Activated T-cell treated with anti-CD3 and anti-CD28 coated beads, Interleukin-2, amount 50 U/mL, for 4 hours (primary cell): ENCODE measurements around the gene PACSIN1. TPM values are rescaled to one million over a fixed set of nuclear protein-coding genes. Genes with fewer than 3 reads are reported as not detected.
"Not testable (repeated sequence)": the region's sequence is repeated elsewhere in the genome, so short reads cannot be mapped to it uniquely, and the experiment has no call there.

Experiments used
- ATAC-seq, 2 donors: fragments of 200-7000 bp; cut with Tn5 transposase; one replicate each; pipeline ENCODE4 v1.10.0; 2021
- DNase-seq: peaks from one replicate; pipeline ENCODE4 v3.0.0-alpha.2; 2020
- H3K27me3 Mint-ChIP-seq: one replicate; pipeline ENCODE4 v1.8.0; 2021; ENCODE audit warnings: low read depth, mixed read lengths
- H3K36me3 Mint-ChIP-seq: one replicate; pipeline ENCODE4 v1.8.0; 2022; ENCODE audit warnings: mixed read lengths; ENCODE audit not compliant: insufficient read depth
- H3K4me1 Mint-ChIP-seq: one replicate; pipeline ENCODE4 v1.8.0; 2021; ENCODE audit warnings: low read depth, mixed read lengths
- H3K4me3 Mint-ChIP-seq: one replicate; pipeline ENCODE4 v1.8.0; 2021; ENCODE audit warnings: mild to moderate bottlenecking, moderate library complexity, mixed read lengths
- H3K9me3 Mint-ChIP-seq: one replicate; pipeline ENCODE4 v1.8.0; 2021; ENCODE audit warnings: mixed read lengths
- total RNA-seq, 3 donors: library from RNA; stranded (reverse); gene quantifications; one replicate each; pipeline ENCODE4 v1.2.1, GENCODE V29; 2021

Gene PACSIN1
- total RNA-seq, 3 donors from 2014 or later, result 0.05 TPM; not detected in 2

DNA sequence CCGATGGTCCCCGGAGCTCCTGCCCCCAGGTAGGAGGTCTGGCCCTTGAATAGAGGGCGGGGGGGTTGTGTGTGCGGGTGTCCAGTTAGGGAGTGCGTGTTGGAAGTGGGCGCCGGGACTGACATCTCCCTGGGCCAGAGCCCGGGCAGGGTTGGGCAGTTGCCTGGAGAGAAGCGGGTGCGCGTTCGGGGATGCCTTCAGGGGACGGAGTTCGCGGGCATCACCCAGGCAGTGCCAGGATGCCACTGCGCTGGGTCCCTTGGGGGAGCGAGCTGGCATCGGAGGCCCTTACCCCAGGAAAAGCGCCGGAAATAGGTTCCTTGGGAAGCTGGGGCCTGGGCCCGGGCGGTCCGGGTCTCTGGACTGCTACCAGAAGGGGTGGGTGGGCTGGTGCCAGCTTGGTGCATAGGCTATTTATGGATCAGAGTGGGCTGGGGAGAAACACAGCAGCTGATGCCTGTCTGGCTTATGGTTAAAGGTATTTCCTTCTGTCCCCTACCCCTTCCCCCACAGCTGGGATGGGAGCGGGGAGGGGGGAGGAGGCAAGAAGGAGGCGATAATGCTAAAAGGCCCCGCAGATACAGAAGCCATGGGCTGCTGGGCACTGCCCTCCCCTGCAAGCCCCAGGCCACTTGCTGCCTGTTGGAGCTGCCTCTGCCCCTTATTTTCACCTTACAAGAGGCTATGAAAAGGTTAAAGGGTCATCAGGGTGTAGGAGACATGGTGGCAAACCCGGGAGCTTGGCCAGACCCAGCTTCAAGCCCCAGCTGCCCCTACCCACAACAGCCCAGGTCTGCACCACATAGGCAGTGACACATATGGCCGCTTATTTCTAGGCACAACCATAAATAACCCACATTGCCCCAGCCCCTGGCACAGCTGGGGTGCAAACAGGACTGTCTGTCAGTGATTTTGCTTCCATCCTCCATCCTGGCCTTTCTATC is 638 bp downstream of the PACSIN1 start:
- ATAC-seq (no peak), DNase-seq (no peak)
- H3K4me3 Mint-ChIP-seq, result peak overlapping the region; percentile 31
- peaks cover 29% of the 10 kb centered on the region for H3K27me3 Mint-ChIP-seq
- H3K4me1 Mint-ChIP-seq, result peaks cover 8% of the 10 kb centered on the region
- no peaks in the 10 kb centered on the region for H3K9me3 Mint-ChIP-seq
- no peaks in the 10 kb centered on the region for H3K36me3 Mint-ChIP-seq

DNA sequence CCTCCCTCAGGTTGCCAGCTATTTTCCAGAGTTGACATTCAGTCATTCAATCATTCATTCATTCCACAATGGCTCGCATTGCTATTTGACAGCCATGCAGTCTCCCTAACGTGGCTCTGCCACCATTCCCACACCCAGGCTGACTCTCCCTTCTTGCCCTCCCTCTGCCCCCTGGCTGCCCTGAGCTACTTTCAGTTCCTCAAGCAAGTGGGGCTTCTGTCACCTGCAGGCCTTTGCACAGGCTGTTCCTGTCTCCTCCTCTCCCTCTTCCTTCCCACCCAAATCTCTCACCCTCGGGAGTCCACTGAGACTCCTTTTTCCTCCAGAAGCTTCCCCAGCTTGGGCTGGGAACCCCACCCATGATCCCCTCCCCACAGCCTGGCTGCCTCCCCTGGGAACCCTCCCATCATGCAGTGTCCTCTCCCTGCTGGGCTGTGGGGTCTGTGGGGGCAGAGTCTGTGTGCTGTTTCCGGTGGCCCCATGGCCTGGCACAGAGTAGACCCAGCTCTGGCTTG is 2.6 kb downstream of the PACSIN1 start:
- Mint-ChIP-seq H3K27me3 (peaks cover 29% of the 10 kb centered on the region), H3K9me3 (no peaks in the 10 kb centered on the region), H3K4me3 (no peak overlapping the region), H3K36me3 (no peaks in the 10 kb centered on the region), H3K4me1 (peaks cover 8% of the 10 kb centered on the region)
- DNase-seq (no peak), ATAC-seq (no peak)

DNA sequence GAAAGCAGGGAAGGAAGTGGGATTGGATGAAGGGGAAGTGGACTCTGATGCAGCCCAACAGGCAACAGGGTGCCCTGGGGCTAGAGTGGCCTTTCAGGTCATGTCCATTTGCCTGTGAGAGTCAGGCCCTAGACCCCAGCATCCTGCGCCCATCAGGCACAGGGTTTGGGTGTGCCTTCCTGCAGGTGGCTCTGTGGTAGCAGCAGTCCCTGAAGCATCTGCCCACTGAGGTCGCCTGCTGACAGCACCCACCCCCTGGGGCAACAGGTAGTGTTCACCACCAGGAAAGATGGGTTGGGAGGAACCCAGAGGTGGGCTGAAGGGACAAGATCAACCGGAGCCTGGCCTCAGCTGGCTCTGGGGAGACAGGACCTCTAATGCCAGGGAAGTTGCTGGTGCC is 3.6 kb downstream of the PACSIN1 start:
- DNase-seq, result no peak
- Mint-ChIP-seq H3K4me3 (no peak overlapping the region), H3K27me3 (peaks cover 24% of the 10 kb centered on the region), H3K36me3 (no peaks in the 10 kb centered on the region), H3K9me3 (peaks cover 4% of the 10 kb centered on the region), H3K4me1 (peaks cover 8% of the 10 kb centered on the region)
- ATAC-seq, result no peak

DNA sequence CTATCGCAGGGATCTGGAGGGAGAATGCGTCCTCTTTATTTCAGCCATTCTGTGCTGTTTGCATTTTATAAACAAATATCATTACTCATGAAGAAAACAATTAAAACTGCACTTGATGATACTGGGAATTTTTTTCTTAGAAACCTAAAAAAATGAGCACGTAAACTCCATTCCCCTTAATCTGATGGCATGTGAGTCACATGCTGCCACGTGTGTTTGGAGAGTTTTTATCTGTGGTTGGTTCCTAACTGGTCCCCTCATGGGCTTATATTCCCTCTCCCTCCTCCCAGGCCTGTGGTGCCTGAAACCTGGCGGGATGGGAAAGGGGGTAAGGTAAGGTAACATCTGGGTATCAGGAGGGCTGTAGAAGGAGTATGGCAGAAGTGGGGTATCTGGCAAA is 6.5 kb downstream of the PACSIN1 start:
- no peaks in the 10 kb centered on the region for H3K4me1 Mint-ChIP-seq

DNA sequence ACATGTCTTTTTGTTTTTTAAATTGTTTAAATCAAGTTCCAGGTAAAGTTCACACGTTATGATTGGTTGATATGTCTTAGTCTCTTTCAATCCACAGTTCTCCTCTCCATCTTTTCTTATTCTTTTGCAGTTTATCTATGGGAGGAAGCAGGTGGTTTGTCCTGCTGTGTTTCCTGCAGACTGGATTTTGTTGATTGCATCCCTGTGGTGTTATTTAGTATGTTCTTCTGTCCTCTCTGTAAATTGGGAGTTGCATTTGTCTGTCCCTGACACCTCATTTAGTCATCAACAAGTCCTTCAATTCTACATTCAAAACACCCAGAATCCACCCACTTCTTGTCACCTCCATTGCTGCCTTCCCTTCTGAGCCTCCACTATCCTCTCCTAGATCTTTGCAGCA is 8.1 kb downstream of the PACSIN1 start:
- no peak overlapping the region for H3K4me3 Mint-ChIP-seq
- no peaks in the 10 kb centered on the region for H3K4me1 Mint-ChIP-seq
- ATAC-seq, result no peak
- no peak for DNase-seq
- no peaks in the 10 kb centered on the region for H3K27me3 Mint-ChIP-seq
- H3K9me3 Mint-ChIP-seq, result peaks cover 4% of the 10 kb centered on the region
- H3K36me3 Mint-ChIP-seq, result no peaks in the 10 kb centered on the region

More for the DNA sequence above, 6.5 kb downstream of the PACSIN1 start:
- Mint-ChIP-seq H3K9me3 (peaks cover 4% of the 10 kb centered on the region), H3K4me3 (no peak overlapping the region), H3K36me3 (no peaks in the 10 kb centered on the region), H3K27me3 (peaks cover 1% of the 10 kb centered on the region)
- DNase-seq (no peak), ATAC-seq (no peak)

DNA sequence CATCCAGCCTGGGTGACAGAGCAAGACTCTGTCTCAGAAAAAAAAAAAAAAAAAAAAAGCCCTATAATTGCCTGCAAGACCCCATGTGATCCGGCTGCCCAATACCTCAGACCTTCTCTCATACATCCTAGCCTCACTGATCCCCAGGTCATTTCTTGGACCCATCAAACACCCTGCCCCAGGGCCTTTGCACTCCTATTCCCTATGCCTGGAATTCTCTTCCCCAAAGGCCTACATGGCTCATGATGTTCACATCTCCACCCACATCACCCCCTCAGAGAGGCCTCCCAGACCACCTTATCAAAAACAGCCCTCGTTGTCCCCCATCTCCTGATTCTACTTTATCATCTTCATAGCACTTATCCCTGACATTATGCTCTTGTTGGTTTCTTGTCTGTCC is 8.9 kb downstream of the PACSIN1 start:
- Mint-ChIP-seq H3K4me1 (no peaks in the 10 kb centered on the region), H3K36me3 (no peaks in the 10 kb centered on the region), H3K4me3 (no peak overlapping the region), H3K27me3 (no peaks in the 10 kb centered on the region), H3K9me3 (peaks cover 4% of the 10 kb centered on the region)
- no peak for DNase-seq
- no peak for ATAC-seq

DNA sequence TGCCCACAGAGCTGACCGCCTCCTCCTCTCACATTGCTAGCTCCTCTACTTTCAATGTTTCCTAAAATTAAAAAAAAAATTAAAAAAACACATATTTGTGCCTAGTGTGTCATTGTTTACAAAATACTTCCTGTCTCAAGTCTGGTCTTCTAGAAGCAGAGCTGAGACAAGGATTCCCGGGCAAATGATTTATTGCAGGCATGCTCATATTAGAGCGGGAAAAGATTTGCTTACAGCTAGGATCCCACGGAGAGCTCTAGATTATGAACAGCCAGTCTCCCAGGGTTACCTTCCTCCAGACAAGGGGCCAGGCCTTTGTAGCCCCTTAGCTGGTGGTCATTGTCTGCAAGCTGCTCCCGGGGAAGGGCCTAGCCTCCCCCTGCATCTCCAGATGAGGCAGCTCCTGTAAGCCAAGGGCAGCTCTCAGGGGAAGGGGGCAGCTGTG is 9.4 kb downstream of the PACSIN1 start:
- Mint-ChIP-seq H3K27me3 (no peaks in the 10 kb centered on the region), H3K36me3 (no peaks in the 10 kb centered on the region), H3K4me1 (no peaks in the 10 kb centered on the region)

DNA sequence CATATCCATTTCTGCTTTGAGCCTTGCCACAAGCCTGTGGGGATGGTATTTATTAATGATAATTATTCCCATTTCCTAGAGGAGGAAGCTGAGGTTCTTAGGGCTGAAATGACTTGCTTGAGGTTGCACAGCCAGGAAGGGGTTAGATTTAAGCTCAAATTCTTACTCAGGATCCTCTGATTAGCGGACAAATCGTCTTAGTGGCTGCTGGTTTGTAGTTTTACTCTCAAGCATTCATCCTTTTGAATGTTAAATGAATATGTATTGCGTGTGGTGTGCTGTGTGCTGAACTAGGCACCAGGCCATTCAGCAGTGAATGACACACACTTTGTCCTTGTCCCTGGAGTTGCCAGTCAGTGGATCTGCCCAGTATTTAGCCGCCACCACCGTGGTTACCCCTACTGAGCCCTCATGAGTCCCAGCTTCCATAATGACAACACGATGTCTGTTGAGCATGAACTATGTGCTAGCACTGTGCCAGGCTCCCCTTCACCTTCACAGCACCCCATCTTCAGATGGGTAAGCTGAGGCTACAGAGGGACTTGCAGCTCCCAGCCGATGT is 10.0 kb downstream of the PACSIN1 start:
- Mint-ChIP-seq H3K9me3 (peaks cover 4% of the 10 kb centered on the region), H3K4me3 (no peak overlapping the region), H3K27me3 (no peaks in the 10 kb centered on the region), H3K36me3 (no peaks in the 10 kb centered on the region), H3K4me1 (no peaks in the 10 kb centered on the region)
- DNase-seq, result no peak
- no peak for ATAC-seq

More for the DNA sequence above, 9.4 kb downstream of the PACSIN1 start:
- Mint-ChIP-seq H3K9me3 (peaks cover 4% of the 10 kb centered on the region), H3K4me3 (no peak overlapping the region)
- DNase-seq (no peak), ATAC-seq (no peak)

DNA sequence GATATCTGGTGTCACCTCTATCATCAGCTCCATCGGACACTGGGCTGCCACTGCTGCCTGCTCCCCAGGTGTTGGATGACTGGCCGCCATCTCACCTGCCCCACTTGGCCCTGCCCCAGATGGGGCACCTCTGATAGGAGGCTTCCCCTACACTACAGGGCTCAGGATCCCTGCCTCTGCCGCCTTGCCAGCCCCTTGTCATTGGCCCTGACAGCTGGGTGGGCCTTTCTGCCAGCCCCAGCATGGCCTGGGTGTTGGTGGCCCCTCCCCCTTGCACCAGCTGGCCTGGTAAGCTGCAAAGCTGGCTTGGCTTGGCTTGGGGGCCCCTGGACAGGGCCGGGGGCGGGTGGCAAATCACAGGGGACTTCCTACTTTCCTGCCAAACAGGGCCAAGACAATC is 10.6 kb downstream of the PACSIN1 start:
- Mint-ChIP-seq H3K4me3 (no peak overlapping the region), H3K4me1 (no peaks in the 10 kb centered on the region), H3K27me3 (no peaks in the 10 kb centered on the region), H3K9me3 (peaks cover 4% of the 10 kb centered on the region), H3K36me3 (no peaks in the 10 kb centered on the region)
- ATAC-seq (no peak), DNase-seq (no peak)

DNA sequence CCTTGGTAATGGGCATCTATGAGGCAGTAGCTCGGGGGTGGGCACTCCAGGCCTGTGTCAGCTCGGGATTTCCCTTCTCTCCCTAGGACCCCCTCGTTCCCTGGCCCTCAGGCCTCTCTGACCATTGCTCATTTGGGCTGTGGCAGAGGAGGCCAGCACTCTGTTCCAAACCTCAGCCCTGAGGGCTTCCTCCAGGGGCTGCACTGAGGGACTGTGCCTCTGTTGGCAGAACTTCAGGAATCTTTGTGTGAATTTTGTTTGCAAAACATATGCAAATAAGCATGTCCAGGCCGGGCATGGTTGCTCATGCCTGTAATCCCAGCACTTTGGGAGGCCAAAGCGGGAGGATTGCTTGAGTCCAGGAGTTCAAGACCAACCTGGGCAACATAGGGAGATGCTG is 11.0 kb downstream of the PACSIN1 start:
- peaks cover 4% of the 10 kb centered on the region for H3K9me3 Mint-ChIP-seq
- no peaks in the 10 kb centered on the region for H3K4me1 Mint-ChIP-seq
- ATAC-seq (no peak), DNase-seq (no peak)
- no peak overlapping the region for H3K4me3 Mint-ChIP-seq
- H3K27me3 Mint-ChIP-seq, result no peaks in the 10 kb centered on the region
- no peaks in the 10 kb centered on the region for H3K36me3 Mint-ChIP-seq

DNA sequence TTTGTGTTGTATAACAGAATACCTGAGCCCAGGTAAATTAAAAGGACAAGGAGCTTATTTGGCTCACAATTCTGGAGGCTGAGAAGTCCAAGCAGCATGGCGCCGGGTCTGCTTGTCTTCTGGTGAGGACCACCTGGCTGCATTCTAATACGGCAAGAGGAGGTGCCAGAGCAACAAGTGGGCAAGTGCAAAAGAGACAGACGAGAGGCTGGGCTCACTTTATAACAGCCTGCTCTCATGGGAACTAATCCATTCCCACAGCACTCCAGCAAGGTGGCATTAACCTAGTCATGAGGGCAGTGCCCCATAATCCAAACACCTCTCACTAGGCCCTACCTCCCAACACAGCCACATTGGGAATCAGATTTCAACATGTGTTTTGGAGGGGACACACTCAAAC is 12.9 kb downstream of the PACSIN1 start:
- H3K9me3 Mint-ChIP-seq, result peaks cover 4% of the 10 kb centered on the region
- no peaks in the 10 kb centered on the region for H3K27me3 Mint-ChIP-seq
- H3K36me3 Mint-ChIP-seq, result no peaks in the 10 kb centered on the region
- H3K4me3 Mint-ChIP-seq, result no peak overlapping the region
- no peak for ATAC-seq
- no peak for DNase-seq
- no peaks in the 10 kb centered on the region for H3K4me1 Mint-ChIP-seq

DNA sequence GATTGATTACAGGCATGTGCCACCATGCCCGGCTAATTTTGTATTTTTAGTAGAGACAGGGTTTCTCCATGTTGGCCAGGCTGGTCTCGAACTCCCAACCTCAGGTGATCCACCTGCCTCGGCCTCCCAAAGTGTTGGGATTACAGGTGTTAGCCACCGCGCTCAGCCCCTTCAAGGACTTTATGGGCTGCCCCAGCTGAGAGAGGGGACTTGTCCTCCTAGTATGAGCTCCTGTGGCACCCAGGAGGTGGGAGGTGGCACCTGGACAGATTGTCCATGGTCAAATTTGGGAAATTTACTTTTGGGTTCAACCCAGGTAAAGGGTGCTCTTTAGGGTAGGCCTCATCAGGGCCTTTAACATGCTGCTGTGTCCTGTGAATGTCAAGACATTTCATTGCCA is 17.9 kb downstream of the PACSIN1 start:
- DNase-seq, ATAC-seq, H3K4me3 Mint-ChIP-seq, H3K27me3 Mint-ChIP-seq, H3K36me3 Mint-ChIP-seq, H3K9me3 Mint-ChIP-seq: not testable (repeated sequence)
- peaks cover 31% of the 10 kb centered on the region for H3K4me1 Mint-ChIP-seq

DNA sequence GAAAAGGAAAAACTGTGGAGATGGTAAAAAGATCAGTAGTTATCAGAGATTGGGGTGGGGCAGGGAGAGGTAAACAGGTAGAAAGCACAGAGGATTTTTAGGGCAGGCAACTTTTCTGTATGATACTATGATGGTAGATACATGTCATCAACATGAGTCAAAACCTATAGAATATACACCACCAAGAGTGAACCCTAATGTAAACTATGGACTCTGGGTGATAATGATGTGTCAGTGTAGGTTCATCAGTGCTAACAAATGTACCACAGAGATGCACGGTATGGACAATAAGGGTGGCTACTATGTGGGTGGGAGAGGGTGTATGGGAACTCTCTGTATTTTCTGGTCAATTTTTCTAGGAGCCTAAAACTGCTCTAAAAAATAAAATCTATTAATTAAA is 18.5 kb downstream of the PACSIN1 start:
- Mint-ChIP-seq H3K9me3 (no peaks in the 10 kb centered on the region), H3K4me3 (no peak overlapping the region), H3K4me1 (peaks cover 31% of the 10 kb centered on the region), H3K36me3 (no peaks in the 10 kb centered on the region), H3K27me3 (no peaks in the 10 kb centered on the region)
- peak; percentile 20 to 44 for ATAC-seq
- no peak for DNase-seq

DNA sequence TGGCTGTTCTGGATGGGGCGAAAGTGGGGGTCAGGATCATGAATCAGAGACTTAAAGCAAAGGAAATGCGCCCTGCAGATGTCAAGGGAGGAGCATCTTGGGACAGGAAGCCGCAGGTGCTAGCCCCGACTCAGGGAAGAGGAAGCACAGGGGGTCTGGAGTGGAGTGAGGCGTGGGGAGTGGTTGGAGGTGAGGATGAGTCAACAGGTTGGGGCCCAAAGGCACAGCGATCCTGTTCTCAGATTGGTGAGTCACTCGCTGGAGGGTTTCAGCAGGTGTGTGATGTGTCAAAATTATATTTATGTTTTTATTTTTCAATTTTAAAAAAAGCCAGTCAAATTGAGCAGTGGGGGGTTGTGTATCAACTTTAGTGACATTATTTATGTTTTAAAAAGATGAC is 19.0 kb downstream of the PACSIN1 start:
- H3K36me3 Mint-ChIP-seq, result no peaks in the 10 kb centered on the region
- H3K4me3 Mint-ChIP-seq, result peak overlapping the region; percentile 61
- no peaks in the 10 kb centered on the region for H3K27me3 Mint-ChIP-seq
- DNase-seq (peak; percentile 59), ATAC-seq (peak; percentile 95 to 97)
- H3K9me3 Mint-ChIP-seq, result no peaks in the 10 kb centered on the region
- H3K4me1 Mint-ChIP-seq, result peaks cover 31% of the 10 kb centered on the region
